ENCODE results near the gene ADAM21.
"Not testable (repeated sequence)": the region's sequence is repeated elsewhere in the genome, so short reads cannot be mapped to it uniquely, and the experiment has no call there.

Gene ADAM21

GRCh38 chr14:70477356-70478105, 25.6 kb downstream of the ADAM21 start:
- DNase-seq (ENCODE audit: low read depth): not testable (repeated sequence)

GRCh38 chr14:70489579-70490200, 37.7 kb downstream of the ADAM21 start:
- no peak for DNase-seq (ENCODE audit: low read depth)

- DNase-seq (ENCODE audit: low read depth): no peak
Observed at GRCh38 chr14:70498191-70498590, 46.2 kb downstream of the ADAM21 start.

Data from amniotic epithelial cell (primary cell).